ENCODE measurements around the gene TNP1.

Gene TNP1, protein sequence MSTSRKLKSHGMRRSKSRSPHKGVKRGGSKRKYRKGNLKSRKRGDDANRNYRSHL

GRCh38 chr2:216859944-216860343 is at the start of gene TNP1:
Gene TNP1, minus strand, starts transcription at chr2:216860064. Its CDS starts 30 bp downstream, at chr2:216860034.
- no CpG with 5 or more reads among the region's 6 CpGs for WGBS (ENCODE audit: insufficient coverage, insufficient read length)
- Histone ChIP-seq H3K4me1 (ENCODE audit: control insufficient read depth, insufficient read depth, low read length) (no peaks in the 10 kb centered on the region), H3K27ac (ENCODE audit: low read length) (no peak within 1 kb of the TSS), H3K36me3 (ENCODE audit: control insufficient read depth, insufficient read depth, low read length) (no peaks in the 10 kb centered on the region), H3K27me3 (ENCODE audit: control insufficient read depth, insufficient read depth, low read length) (no peaks in the 10 kb centered on the region), H3K4me3 (ENCODE audit: low read length) (no peak within 1 kb of the TSS), H3K9me3 (ENCODE audit: control insufficient read depth, insufficient read depth, low read length) (no peaks in the 10 kb centered on the region)
- DNase-seq (ENCODE audit: low read depth, low spot score): no peak

DNA sequence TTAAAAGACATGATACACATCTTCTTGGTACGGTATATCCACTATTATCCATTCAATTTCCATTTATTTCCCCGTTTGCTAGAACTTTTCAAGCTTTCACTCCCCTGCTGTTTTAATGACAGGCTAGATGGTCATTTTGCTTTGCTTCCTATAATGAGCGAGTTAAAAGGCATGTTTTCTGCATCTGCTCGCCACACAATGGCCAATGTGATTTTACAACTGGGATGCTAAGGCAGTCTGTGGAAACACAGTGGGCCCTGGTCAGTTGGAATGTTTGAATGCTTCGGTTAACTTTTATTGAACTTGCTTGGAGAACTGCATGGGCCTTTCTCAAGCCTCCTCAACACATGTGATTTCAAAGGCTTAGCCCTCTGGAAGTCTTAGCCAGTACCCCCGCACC is 48.4 kb upstream of the TNP1 start:
- DNase-seq (ENCODE audit: low read depth, low spot score): no peak
- no peak overlapping the region for H3K27ac ChIP-seq (ENCODE audit: low read length)
- H3K4me3 ChIP-seq (ENCODE audit: low read length): no peak overlapping the region
- no peaks in the 10 kb centered on the region for H3K27me3 ChIP-seq (ENCODE audit: control insufficient read depth, insufficient read depth, low read length)
- WGBS (ENCODE audit: insufficient coverage, insufficient read length): no CpG with 5 or more reads among the region's 6 CpGs
- H3K9me3 ChIP-seq (ENCODE audit: control insufficient read depth, insufficient read depth, low read length): no peaks in the 10 kb centered on the region
- no peaks in the 10 kb centered on the region for H3K4me1 ChIP-seq (ENCODE audit: control insufficient read depth, insufficient read depth, low read length)
- H3K36me3 ChIP-seq (ENCODE audit: control insufficient read depth, insufficient read depth, low read length): no peaks in the 10 kb centered on the region

DNA sequence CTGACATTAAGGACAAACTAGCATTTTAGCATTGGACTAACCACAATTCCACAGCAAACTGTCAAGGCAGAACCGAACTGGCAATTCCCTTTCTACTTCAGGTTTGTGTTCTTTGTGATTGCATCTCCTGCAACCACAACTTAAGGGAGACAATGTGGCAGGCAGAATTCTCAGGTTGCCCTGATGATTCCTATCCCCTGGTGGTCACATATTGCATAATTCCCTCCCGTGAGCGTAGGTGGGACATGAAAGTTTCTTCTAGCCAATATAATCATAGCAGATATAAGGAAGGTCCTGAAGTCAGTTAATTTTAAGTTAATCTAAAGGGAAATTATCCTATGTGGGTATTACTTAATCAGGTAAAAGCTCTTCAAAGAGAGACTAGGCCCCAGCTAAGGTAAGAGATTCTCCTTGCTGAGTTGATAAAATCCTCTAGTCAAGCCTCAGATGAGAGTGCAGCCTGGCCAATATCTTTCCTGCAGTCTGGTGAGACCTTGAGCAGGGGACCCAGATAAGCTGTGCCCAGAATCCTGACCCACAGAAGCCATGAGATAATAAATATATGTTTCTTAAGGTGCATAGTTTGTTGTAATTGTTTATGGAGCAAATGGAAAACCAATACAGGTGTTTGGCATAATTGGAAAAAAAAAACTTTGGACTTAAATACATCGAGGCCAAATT is 45.9 kb upstream of the TNP1 start:
- Histone ChIP-seq H3K4me3 (ENCODE audit: low read length) (no peak overlapping the region), H3K36me3 (ENCODE audit: control insufficient read depth, insufficient read depth, low read length) (no peaks in the 10 kb centered on the region), H3K9me3 (ENCODE audit: control insufficient read depth, insufficient read depth, low read length) (peaks cover 2% of the 10 kb centered on the region; the same call in 1 of the 2 replicates), H3K4me1 (ENCODE audit: control insufficient read depth, insufficient read depth, low read length) (no peaks in the 10 kb centered on the region), H3K27me3 (ENCODE audit: control insufficient read depth, insufficient read depth, low read length) (no peaks in the 10 kb centered on the region), H3K27ac (ENCODE audit: low read length) (no peak overlapping the region)
- no peak for DNase-seq (ENCODE audit: low read depth, low spot score)
- no CpG with 5 or more reads among the region's 4 CpGs for WGBS (ENCODE audit: insufficient coverage, insufficient read length)

DNA sequence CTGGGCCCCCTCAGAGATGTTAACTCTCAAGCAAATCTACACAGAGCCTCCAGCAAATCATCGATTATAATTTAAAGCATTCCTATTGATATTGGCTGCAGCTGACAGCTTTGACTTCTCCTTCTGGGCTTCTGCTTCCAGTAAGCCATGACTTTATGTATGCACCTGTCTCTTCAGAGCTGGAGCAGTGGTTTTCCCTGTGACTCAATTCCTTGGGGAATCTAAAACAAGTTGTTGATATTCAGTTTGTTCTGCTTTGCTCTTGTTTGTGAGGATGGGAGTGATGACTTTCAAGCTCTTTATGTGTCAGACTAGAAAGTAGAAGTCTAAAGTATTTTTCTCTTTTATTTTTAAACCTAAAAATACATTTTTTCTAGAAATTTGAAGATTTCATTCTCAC is 45.1 kb upstream of the TNP1 start:
- Histone ChIP-seq H3K4me1 (ENCODE audit: control insufficient read depth, insufficient read depth, low read length) (no peaks in the 10 kb centered on the region), H3K27ac (ENCODE audit: low read length) (no peak overlapping the region), H3K36me3 (ENCODE audit: control insufficient read depth, insufficient read depth, low read length) (no peaks in the 10 kb centered on the region), H3K9me3 (ENCODE audit: control insufficient read depth, insufficient read depth, low read length) (peaks cover 2% of the 10 kb centered on the region; the same call in 1 of the 2 replicates), H3K4me3 (ENCODE audit: low read length) (no peak overlapping the region), H3K27me3 (ENCODE audit: control insufficient read depth, insufficient read depth, low read length) (no peaks in the 10 kb centered on the region)
- DNase-seq (ENCODE audit: low read depth, low spot score): no peak
- WGBS (ENCODE audit: insufficient coverage, insufficient read length): no CpG with 5 or more reads among the region's 1 CpG

DNA sequence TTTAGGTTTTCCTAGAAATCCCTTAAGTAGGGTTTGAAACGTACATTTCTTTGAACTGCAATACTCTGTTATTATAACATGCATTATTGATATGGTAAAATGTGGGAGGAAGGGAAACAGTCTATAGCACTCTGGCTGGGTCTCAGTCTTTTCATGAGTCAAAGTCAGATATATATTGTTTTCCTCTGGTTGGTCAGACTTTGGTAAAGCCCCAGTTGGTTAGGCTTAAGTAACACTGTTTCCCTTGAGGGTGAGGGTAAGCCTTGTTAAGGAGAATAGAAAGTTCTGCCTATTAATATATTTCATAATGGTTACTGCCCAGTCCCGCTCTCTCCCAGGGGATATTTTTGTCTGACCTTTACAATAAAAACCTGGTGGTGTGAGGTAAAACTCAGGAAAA is 44.7 kb upstream of the TNP1 start:
- Histone ChIP-seq H3K9me3 (ENCODE audit: control insufficient read depth, insufficient read depth, low read length) (peaks cover 2% of the 10 kb centered on the region; the same call in 1 of the 2 replicates), H3K36me3 (ENCODE audit: control insufficient read depth, insufficient read depth, low read length) (no peaks in the 10 kb centered on the region), H3K27me3 (ENCODE audit: control insufficient read depth, insufficient read depth, low read length) (no peaks in the 10 kb centered on the region), H3K4me3 (ENCODE audit: low read length) (no peak overlapping the region), H3K27ac (ENCODE audit: low read length) (no peak overlapping the region), H3K4me1 (ENCODE audit: control insufficient read depth, insufficient read depth, low read length) (no peaks in the 10 kb centered on the region)
- WGBS (ENCODE audit: insufficient coverage, insufficient read length): no CpG with 5 or more reads among the region's 2 CpGs
- DNase-seq (ENCODE audit: low read depth, low spot score): no peak

- Histone ChIP-seq H3K27ac (ENCODE audit: low read length) (no peak overlapping the region), H3K4me3 (ENCODE audit: low read length) (no peak overlapping the region), H3K27me3 (ENCODE audit: control insufficient read depth, insufficient read depth, low read length) (no peaks in the 10 kb centered on the region), H3K36me3 (ENCODE audit: control insufficient read depth, insufficient read depth, low read length) (no peaks in the 10 kb centered on the region), H3K9me3 (ENCODE audit: control insufficient read depth, insufficient read depth, low read length) (peaks cover 2% of the 10 kb centered on the region; the same call in 1 of the 2 replicates), H3K4me1 (ENCODE audit: control insufficient read depth, insufficient read depth, low read length) (no peaks in the 10 kb centered on the region)
- DNase-seq (ENCODE audit: low read depth, low spot score): no peak
- no CpG with 5 or more reads among the region's 3 CpGs for WGBS (ENCODE audit: insufficient coverage, insufficient read length)
These were observed 43.6 kb upstream of the TNP1 start for GRCh38 chr2:216903470-216903869.

DNA sequence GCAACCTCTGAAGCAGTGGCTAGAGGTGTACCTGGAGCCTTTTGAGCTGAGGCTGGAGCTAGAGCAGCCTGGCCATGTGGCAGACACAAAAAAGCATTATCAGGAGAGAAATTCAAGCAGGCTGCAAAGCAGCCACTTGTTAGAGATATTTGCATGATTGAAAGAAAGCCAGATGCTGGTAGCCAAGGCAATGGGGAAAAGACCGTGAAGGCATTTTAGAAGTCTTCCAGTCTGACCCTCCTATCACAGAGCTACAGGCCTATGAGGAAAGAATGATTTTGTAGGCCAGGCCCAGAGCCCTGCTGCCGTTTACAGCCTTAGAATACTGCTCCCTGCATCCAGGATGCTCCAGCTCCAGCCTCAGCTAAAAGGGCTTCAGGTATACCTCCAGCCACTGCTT is 41.4 kb upstream of the TNP1 start:
- H3K4me3 ChIP-seq (ENCODE audit: low read length): no peak overlapping the region
- H3K9me3 ChIP-seq (ENCODE audit: control insufficient read depth, insufficient read depth, low read length): peaks cover 2% of the 10 kb centered on the region; the same call in 1 of the 2 replicates
- H3K36me3 ChIP-seq (ENCODE audit: control insufficient read depth, insufficient read depth, low read length): no peaks in the 10 kb centered on the region
- H3K27ac ChIP-seq (ENCODE audit: low read length): no peak overlapping the region
- DNase-seq (ENCODE audit: low read depth, low spot score): no peak
- H3K4me1 ChIP-seq (ENCODE audit: control insufficient read depth, insufficient read depth, low read length): no peaks in the 10 kb centered on the region
- no CpG with 5 or more reads among the region's 2 CpGs for WGBS (ENCODE audit: insufficient coverage, insufficient read length)
- no peaks in the 10 kb centered on the region for H3K27me3 ChIP-seq (ENCODE audit: control insufficient read depth, insufficient read depth, low read length)

- Histone ChIP-seq H3K9me3 (ENCODE audit: control insufficient read depth, insufficient read depth, low read length) (peaks cover 2% of the 10 kb centered on the region; the same call in 1 of the 2 replicates), H3K27ac (ENCODE audit: low read length) (no peak overlapping the region), H3K27me3 (ENCODE audit: control insufficient read depth, insufficient read depth, low read length) (no peaks in the 10 kb centered on the region), H3K4me3 (ENCODE audit: low read length) (no peak overlapping the region), H3K36me3 (ENCODE audit: control insufficient read depth, insufficient read depth, low read length) (no peaks in the 10 kb centered on the region), H3K4me1 (ENCODE audit: control insufficient read depth, insufficient read depth, low read length) (no peaks in the 10 kb centered on the region)
- no peak for DNase-seq (ENCODE audit: low read depth, low spot score)
These were observed 40.5 kb upstream of the TNP1 start for GRCh38 chr2:216900406-216900805.

DNA sequence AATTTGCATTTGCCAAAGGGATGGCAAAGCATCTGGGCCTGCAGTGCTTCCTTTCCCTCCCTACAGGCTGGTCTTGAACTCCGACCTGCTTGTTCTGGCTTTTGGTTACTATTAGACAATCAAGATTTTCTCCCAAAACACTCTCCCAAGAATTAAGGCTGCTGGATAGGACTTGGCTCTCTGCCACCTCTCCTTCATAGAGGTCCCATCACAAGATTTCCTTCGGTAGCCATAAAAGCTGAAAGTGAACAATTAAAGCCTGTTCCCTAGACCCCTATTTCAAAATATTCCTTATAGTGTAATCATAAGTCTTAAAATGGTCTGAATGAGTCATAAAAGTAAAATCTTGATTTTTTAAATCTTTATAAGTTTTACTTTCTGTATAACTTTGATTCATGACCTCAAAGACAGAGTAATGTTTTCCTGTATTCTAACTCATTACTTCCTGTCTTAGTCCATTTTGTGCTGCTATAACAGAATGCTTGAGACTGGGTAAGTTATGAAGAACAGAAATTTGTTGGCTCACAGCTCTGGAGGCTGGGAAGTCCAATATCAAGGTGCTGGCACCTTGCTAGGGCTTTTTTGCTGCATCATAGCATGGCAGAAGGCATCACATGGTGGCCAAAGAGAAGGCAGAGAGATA is 37.8 kb upstream of the TNP1 start:
- H3K36me3 ChIP-seq (ENCODE audit: control insufficient read depth, insufficient read depth, low read length): no peaks in the 10 kb centered on the region
- H3K4me1 ChIP-seq (ENCODE audit: control insufficient read depth, insufficient read depth, low read length): no peaks in the 10 kb centered on the region
- no peak overlapping the region for H3K4me3 ChIP-seq (ENCODE audit: low read length)
- H3K9me3 ChIP-seq (ENCODE audit: control insufficient read depth, insufficient read depth, low read length): peaks cover 2% of the 10 kb centered on the region; the same call in 1 of the 2 replicates
- H3K27ac ChIP-seq (ENCODE audit: low read length): no peak overlapping the region
- DNase-seq (ENCODE audit: low read depth, low spot score): no peak
- no CpG with 5 or more reads among the region's 2 CpGs for WGBS (ENCODE audit: insufficient coverage, insufficient read length)
- no peaks in the 10 kb centered on the region for H3K27me3 ChIP-seq (ENCODE audit: control insufficient read depth, insufficient read depth, low read length)

DNA sequence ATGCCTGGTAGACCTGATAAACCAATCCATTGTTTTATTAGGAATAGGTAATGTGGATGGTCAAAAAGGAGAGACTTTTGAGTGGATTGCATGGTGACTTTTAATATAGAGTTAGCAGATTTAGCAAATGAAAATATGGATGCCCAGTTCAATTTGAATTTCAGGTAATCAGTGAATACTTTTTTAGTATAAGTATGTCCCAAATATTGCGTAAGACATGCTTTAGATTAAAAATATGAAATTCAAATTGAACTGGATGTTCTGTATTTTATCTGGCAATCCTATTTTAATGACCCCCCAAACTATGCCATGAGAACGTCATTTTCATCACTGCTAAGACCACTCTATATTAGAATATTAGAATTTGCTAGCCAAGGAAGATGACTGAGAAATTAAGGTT is 30.3 kb upstream of the TNP1 start:
- Histone ChIP-seq H3K9me3 (ENCODE audit: control insufficient read depth, insufficient read depth, low read length) (no peaks in the 10 kb centered on the region), H3K4me1 (ENCODE audit: control insufficient read depth, insufficient read depth, low read length) (0 out of 2 replicates have a peak, but pooled peaks cover 2% of the 10 kb centered on the region), H3K36me3 (ENCODE audit: control insufficient read depth, insufficient read depth, low read length) (no peaks in the 10 kb centered on the region), H3K4me3 (ENCODE audit: low read length) (no peak overlapping the region), H3K27me3 (ENCODE audit: control insufficient read depth, insufficient read depth, low read length) (no peaks in the 10 kb centered on the region), H3K27ac (ENCODE audit: low read length) (no peak overlapping the region)
- no CpG with 5 or more reads among the region's 2 CpGs for WGBS (ENCODE audit: insufficient coverage, insufficient read length)
- DNase-seq (ENCODE audit: low read depth, low spot score): no peak
